Amniotic stem cell (primary cell): ENCODE results near the gene ABCA4.
A peak's percentile ranks its signal among the peaks of the same experiment; 100 is the strongest.

ENCODE experiments used
- DNase-seq: peaks from one replicate; lab custom pipeline; 2025; lab: John Stamatoyannopoulos, UW

Gene ABCA4

DNA sequence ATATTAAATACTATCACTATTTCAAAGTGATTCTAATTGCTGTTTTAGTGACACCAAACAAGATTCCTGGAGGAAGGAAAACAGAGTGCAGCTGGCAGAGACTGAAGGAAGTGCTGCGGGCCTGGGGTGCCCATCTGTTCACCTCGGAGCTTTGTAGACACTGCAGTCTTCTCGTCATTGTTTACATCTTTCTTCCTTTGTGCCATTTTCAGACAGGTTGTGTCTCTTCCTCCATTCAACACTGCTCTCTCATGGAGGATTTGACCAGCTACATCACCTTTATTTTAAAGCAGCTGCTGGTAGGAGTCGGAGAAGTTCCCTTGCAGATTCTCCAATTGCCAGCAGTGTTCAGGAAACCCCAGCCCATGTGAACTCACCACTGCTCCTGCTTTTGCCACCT lies 37.3 kb downstream of the ABCA4 start:
- DNase-seq: no peak

DNA sequence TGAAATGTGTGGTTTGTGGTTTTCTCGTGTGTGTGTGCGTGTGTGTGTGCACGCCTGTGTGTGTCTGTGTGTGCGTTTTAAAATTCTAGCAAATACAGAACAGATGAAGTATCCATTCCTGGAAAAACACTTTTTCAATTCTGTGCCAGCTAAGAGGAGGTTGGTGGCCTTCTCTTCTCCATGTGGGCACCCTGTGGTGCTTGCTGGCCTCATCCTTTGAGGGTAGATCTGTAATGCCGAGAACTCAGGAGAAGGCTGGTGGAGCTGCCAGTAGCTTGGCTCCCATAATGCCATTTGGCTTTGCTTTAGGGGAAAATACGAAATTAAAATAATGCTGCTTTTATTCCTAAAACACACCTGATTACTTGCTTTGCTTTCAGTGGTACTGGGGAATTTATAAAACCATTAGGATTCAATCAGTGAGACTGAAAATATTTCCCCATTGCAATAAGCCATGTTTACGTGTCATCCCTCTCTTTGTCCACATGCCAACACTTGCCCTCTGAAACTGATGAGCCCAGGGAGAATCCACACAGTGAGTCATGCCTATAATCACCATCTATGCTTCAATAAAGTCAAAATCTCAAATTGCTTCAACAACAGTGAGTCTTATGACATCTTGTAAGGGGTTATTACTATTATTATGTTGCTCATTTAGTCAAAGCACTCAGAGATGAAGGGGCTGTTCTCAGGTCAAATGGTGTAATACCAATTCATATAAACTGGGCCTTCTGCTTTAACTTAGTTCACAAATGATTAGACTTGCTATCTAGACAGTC lies 39.2 kb downstream of the ABCA4 start:
- peak; percentile 36 for DNase-seq

GRCh38 chr1:94079989-94080388 lies 41.0 kb downstream of the ABCA4 start:
- DNase-seq: no peak

- DNase-seq: no peak
Measured at GRCh38 chr1:94079080-94079940, 41.6 kb downstream of the ABCA4 start.

DNA sequence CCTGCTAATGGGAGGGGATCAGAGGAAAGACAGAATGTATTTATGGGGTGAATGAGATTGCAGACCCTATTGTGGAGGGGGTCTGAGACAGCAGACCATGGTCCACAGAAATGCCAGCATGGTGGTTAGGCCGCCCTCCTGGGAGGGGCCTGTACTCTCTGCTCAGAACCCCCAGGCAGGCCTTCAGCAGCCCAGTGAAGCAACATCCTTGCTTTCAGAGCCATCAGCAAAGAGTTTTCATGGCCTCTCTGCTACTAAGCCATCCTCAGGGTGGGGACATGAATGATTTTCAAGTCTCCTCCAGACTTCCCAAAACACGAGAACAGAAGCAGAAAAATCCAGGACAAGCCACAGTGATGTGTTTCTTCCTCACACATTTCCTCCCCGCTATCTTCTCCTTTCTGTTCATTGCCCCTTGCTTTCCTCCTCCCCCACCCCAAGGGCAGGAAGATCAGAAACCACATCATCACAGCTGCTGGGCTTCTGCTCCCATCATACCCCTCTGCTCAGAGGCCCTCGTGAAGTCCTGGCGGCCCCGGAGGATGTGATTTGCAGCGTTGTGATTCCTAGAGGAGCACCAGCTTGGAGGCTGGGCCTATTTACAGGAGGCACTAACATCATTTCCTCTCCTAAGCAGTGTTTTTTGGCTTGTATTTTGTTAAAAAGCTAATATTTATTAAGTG lies 48.0 kb downstream of the ABCA4 start:
- DNase-seq: no peak

GRCh38 chr1:94071976-94072375 lies 49.0 kb downstream of the ABCA4 start:
- DNase-seq: no peak

- no peak for DNase-seq
Measured at GRCh38 chr1:94071391-94071790, 49.6 kb downstream of the ABCA4 start.

DNA sequence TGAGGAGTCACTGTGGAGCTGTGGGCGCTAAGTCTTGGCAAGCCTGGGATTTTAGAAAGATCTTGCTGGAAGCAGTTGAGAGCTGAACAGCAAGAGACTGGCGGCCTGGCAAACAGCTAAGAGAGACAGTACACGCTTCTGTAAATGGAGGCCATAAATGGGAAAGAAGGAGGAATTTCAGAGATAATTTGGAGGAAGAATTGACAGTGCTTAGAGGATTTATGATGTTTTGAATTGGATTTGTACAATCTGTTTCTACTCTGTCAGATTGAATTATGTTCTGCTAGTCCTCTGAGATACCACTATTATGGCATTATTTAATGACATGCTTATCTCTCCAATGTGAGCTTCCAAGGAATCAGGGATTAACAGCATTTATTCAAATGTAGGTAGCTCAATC lies 50.1 kb downstream of the ABCA4 start:
- no peak for DNase-seq

GRCh38 chr1:94069919-94070285 lies 51.0 kb downstream of the ABCA4 start:
- no peak for DNase-seq

GRCh38 chr1:94068999-94069918 lies 51.7 kb downstream of the ABCA4 start:
- DNase-seq: no peak

GRCh38 chr1:94068096-94068998 lies 52.6 kb downstream of the ABCA4 start:
- DNase-seq: no peak

DNA sequence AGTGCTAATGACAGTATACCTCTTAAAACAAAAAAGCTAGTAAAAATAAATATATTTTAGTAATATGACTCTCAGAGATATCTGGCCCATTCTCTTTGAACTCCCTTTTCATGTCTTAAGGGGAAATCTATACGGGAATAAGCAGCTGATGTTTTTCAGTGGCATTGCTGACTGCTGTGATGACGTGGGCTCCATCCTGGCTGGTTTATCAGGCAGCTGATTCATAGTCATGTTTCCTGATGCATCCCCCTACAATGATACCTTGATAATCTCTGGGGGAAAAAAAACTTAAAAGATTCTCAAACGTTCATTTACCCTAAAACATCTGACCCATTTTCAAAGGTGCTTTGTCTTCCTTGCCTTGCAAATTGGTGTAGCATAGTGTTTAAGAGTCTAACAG lies 53.8 kb downstream of the ABCA4 start:
- DNase-seq: no peak

DNA sequence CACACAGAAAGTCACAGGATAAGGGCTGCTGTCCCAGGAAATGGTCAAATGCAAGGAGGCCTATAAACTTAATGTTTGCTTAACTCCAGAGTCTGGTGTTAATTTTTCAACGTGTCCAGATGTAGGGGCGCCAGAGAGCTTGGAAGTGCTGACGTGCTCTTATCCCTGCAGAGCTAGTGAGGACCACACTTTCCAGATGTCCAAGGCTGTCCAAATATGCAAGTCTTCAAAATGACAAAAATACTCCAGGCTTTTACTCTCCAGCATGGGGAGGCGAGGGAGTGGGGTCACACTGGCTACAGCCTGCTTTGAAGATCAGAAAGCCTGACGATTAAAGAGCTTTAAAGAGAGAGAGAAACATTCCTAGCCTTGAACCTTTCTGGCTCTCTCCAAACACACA lies 57.6 kb downstream of the ABCA4 start:
- no peak for DNase-seq

DNA sequence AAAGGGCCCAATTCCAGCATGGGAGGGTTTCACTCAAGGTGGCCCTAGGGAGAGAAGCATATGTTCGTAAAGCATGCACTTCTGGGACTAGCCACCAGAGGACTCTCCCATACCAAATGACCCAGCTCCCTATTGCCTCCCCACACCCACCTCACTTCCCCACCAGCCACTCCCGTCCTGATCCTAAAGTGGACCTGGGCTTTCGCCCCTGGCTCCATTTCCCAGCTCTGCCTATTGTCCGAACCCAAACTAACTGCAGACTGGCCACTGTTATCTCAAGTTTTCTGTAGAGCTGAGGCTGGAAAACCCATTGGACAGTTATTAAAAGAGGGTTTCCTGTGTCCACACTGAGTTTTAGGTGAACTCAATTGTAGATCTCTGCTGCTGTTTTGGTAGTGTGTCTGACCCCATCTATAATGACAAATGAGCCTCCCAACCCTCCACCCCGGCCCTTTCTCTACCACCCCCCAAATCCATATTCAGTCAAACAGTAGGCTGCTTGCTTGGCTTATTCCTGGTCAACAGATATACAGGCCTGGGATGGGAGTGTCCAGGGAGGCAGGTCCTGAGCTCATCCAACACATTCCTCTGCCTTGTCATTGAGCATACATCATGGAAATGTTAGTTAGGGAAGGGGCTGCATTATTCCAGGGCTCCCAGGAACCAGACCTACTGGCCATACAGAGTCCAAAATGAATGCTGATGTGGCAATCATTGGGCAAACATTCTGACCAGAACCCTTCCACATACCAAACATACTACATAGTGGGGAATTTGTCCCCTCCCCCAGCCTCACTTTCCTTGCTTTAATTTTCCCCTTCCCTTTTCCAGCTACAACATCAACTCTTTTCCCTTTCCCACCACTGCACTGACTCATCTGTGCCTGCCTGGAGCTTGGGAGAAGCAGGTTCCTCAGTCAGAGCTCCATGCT lies 59.2 kb downstream of the ABCA4 start:
- peak; percentile 26 for DNase-seq

DNA sequence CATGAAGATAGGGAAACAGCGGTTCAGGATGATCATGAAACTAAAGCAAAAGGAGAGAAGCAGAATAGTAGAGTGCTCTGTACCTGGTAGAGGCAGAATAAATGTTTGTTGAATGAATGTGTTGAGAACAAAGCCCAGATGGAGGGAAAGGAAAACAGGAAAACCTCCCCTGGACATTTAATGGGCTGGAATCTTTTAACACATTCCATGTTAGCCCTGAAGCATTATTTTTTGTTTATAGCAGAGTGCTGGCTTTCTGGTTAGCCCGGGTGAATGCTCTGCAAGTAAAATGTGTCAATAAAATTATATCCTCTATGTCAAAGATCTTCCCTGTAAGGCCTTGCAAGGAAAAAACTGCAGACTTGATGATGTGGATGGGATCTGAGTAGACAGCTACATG lies 60.2 kb downstream of the ABCA4 start:
- no peak for DNase-seq

GRCh38 chr1:94058766-94059165 lies 62.2 kb downstream of the ABCA4 start:
- DNase-seq: no peak

DNA sequence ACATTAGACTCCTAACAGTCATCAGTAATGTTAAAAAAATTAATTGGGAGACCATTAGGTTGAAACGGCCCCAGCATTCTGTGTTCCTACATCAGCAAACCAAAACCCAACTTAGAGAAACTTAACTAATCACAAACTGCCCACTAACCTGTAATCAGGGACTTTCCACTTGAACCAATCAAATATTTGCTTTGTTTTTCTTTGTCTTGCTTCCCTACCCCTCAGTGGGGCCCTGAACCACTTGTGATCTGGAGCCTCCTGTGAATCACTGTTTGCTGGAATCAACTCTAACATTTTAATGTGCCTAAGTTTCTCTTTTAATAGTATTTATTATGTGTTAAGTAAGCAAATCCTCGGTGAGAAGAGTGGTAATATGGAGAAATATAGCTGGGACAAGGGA lies 64.0 kb downstream of the ABCA4 start:
- no peak for DNase-seq

GRCh38 chr1:94056171-94056570 lies 64.8 kb downstream of the ABCA4 start:
- no peak for DNase-seq

DNA sequence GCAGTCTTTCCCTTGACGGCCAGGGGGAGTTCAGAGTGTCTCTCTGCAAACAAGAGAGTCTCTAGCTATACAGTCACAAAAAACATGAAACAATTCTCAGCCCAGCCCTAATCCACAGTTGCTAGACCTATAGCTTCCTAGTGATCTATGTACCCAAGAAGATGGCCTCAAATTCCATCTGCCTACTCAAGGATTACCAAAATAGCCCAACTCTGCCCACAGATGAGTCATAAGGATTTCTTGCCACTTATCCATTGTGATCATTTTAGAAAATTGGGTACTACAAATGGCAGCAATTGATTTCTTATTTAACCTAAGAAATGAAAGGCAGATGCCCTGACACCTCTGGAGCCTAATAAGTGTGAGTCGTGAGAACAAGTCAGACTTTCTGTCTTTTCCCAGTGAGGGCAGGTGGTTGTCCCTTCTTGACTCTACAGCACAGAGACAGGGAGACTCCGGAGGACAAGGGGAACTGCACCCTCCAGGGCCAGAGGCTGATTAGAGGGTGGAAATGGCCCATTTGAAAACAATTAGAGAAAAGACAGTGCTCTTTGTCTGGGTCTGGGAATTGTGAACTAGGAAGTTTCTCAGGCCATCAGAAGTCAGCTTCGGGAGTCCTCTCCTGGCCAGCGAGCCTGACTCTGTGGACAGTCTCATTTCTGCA lies 65.4 kb downstream of the ABCA4 start:
- DNase-seq: no peak
